ENCODE measurements around the gene CCDC192. TPM values are rescaled to one million over a fixed set of nuclear protein-coding genes. Genes with fewer than 3 reads are reported as not detected.

The CCDC192 gene
- total RNA-seq, 4 donors from 2014 or later, result 0.87 to 2.1 (median 1.9) TPM

- no peak for DNase-seq (ENCODE audit: low spot score in 2 of 2)
- H3K9me3 ChIP-seq, result no peaks in the 10 kb centered on the region
- H3K4me3 ChIP-seq, result no peak overlapping the region
- peaks cover 0 to 19% (median 0%) of the 10 kb centered on the region in 4 donors for H3K4me1 ChIP-seq
- WGBS, 2 donors, result 88 to 91% methylated on average over 6 of the region's 6 CpGs
- H3K27me3 ChIP-seq, result no peaks in the 10 kb centered on the region
- TF ChIP-seq POLR2A (IDR thresholded peaks at IDR 0.05) (no peak), EP300 (IDR thresholded peaks at IDR 0.05) (no peak)
- TF ChIP-seq, protein P1, sequence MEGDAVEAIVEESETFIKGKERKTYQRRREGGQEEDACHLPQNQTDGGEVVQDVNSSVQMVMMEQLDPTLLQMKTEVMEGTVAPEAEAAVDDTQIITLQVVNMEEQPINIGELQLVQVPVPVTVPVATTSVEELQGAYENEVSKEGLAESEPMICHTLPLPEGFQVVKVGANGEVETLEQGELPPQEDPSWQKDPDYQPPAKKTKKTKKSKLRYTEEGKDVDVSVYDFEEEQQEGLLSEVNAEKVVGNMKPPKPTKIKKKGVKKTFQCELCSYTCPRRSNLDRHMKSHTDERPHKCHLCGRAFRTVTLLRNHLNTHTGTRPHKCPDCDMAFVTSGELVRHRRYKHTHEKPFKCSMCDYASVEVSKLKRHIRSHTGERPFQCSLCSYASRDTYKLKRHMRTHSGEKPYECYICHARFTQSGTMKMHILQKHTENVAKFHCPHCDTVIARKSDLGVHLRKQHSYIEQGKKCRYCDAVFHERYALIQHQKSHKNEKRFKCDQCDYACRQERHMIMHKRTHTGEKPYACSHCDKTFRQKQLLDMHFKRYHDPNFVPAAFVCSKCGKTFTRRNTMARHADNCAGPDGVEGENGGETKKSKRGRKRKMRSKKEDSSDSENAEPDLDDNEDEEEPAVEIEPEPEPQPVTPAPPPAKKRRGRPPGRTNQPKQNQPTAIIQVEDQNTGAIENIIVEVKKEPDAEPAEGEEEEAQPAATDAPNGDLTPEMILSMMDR (IDR thresholded peaks at IDR 0.05), result no peak
- no peaks in the 10 kb centered on the region for H3K36me3 ChIP-seq
- H3K27ac ChIP-seq, result no peak overlapping the region
Measured at GRCh38 chr5:127827451-127827850, 124.3 kb downstream of the CCDC192 start.

DNA sequence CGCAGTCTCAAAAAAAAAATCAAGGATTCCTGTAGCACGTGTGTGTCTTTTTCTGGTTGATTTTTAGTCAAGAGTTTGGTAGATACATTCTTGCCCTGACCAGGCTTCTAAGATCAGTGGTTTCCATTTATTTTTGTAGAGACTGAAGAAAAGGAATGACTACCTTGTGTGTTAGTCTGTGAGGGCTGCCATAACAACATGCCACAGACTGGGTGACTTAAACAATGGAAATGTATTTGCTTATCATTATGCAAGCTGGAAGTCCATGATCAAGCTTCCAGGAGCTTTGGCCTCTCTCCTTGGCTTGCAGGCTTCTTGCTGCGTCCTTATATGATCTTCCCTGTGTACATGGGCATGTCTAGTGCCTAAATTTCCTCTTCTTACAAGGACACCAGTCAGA lies 127.0 kb downstream of the CCDC192 start:
- H3K27ac ChIP-seq, result no peak overlapping the region
- no peaks in the 10 kb centered on the region for H3K27me3 ChIP-seq
- H3K9me3 ChIP-seq, result no peaks in the 10 kb centered on the region
- H3K4me3 ChIP-seq, result no peak overlapping the region
- no peak for TF ChIP-seq EP300 (IDR thresholded peaks at IDR 0.05)
- TF ChIP-seq, protein P1 (IDR thresholded peaks at IDR 0.05), result no peak
- no peak for TF ChIP-seq POLR2A (IDR thresholded peaks at IDR 0.05)
- H3K4me1 ChIP-seq, result peaks cover 0 to 10% (median 2%) of the 10 kb centered on the region in 4 donors
- no peaks in the 10 kb centered on the region for H3K36me3 ChIP-seq
- no peak for DNase-seq (ENCODE audit: low spot score in 2 of 2)
- 91% methylated on average over 3 of the region's 3 CpGs for WGBS, 2 donors

DNA sequence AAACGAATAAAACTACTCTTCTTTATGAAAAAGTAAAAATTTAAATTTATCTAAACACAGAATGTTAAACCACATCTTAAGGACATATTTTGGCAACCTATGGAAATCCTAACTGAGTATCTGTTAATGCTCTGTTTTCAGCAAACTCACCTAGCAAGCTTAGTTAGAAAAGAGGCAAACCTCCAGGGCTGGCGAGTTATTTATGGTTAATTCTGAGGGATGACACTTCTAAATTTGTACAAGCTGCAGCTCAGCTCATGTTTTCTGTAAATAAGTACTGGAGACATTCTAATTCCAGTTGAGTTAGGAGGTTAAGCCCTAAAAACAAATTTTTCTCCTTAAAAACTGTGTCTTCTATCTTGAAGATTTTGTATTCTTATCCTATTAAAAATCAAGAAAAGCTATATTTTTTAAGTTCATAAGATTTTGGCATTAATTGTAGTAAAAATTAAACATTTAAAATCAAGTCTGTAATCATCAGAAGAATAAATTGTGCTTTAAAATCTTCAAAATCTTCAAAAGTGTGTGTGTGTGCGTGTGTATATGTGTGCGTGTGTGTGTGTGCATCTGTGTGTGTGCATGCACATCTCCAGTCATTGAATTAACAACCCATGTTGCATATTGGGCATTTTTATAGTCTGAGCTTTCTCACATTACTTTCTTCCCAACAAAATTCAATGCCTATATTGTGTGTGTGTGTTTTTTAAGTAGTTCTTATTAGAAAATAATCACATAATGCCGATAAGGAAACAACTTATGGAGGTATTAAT lies 127.8 kb downstream of the CCDC192 start:
- no peak overlapping the region for H3K27ac ChIP-seq
- H3K4me1 ChIP-seq, result peaks cover 0 to 10% (median 2%) of the 10 kb centered on the region in 4 donors
- TF ChIP-seq, protein P1 (IDR thresholded peaks at IDR 0.05), result no peak
- TF ChIP-seq POLR2A (IDR thresholded peaks at IDR 0.05) (no peak), EP300 (IDR thresholded peaks at IDR 0.05) (no peak)
- no peaks in the 10 kb centered on the region for H3K27me3 ChIP-seq
- H3K4me3 ChIP-seq, result no peak overlapping the region
- WGBS, 2 donors, result 89 to 93% methylated on average over 5 of the region's 5 CpGs
- H3K9me3 ChIP-seq, result no peaks in the 10 kb centered on the region
- H3K36me3 ChIP-seq, result no peaks in the 10 kb centered on the region
- DNase-seq (ENCODE audit: low spot score in 2 of 2), result no peak

DNA sequence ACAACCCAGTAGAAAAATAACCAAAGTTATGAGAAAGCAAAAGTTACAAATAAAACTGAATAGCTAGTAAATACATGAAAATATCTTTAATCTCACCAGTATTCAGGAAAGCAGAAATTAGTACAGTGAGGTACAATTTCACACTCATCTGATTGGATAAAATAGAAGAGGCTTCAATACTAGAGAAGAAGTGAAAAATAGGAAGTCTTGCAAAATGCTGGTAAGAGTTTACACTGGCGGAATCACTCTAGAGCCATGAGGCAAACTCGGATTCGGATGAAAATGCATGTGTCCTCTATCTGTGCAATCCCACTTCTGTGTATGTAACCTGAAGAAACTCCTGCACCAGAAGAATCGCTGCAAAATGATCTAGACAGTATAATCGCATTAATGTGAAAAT lies 128.9 kb downstream of the CCDC192 start:
- Histone ChIP-seq H3K27ac (no peak overlapping the region), H3K36me3 (no peaks in the 10 kb centered on the region), H3K4me3 (no peak overlapping the region), H3K4me1 (peaks cover 0 to 10% (median 2%) of the 10 kb centered on the region in 4 donors), H3K9me3 (no peaks in the 10 kb centered on the region), H3K27me3 (no peaks in the 10 kb centered on the region)
- 91 to 97% methylated on average over 5 of the region's 5 CpGs for WGBS, 2 donors
- no peak for TF ChIP-seq EP300 (IDR thresholded peaks at IDR 0.05)
- TF ChIP-seq POLR2A (IDR thresholded peaks at IDR 0.05), result no peak
- TF ChIP-seq, protein P1 (IDR thresholded peaks at IDR 0.05), result no peak
- no peak for DNase-seq (ENCODE audit: low spot score in 2 of 2)

DNA sequence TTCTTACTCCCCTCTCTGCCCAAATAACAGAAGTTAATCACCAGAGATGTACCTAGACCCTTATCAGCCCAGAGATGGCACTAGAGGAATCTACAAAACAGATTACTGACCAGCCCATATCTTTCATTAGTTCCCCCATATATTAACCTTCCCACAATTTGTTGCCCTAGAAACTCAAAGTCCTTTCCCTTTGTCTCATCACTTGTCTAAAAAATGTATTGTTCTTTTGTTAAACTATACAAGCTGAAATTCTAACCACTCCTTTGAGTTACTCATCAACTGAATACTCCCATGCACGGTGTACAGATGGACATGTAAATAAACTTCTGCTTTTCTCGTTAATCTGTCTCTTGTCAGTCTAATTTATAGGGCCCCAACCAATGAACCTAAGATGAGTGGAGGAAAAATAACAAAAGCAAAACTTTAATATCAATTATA lies 130.9 kb downstream of the CCDC192 start:
- WGBS, 2 donors, result 30 to 35% methylated on average over 2 of the region's 2 CpGs
- no peaks in the 10 kb centered on the region for H3K9me3 ChIP-seq
- no peaks in the 10 kb centered on the region for H3K36me3 ChIP-seq
- no peak overlapping the region for H3K4me3 ChIP-seq
- H3K27me3 ChIP-seq, result no peaks in the 10 kb centered on the region
- TF ChIP-seq EP300 (IDR thresholded peaks at IDR 0.05) (no peak), POLR2A (IDR thresholded peaks at IDR 0.05) (no peak)
- TF ChIP-seq, protein P1 (IDR thresholded peaks at IDR 0.05), result no peak
- peaks cover 0 to 10% (median 2%) of the 10 kb centered on the region in 4 donors for H3K4me1 ChIP-seq
- H3K27ac ChIP-seq, result no peak overlapping the region
- DNase-seq (ENCODE audit: low spot score in 2 of 2), result no peak

Data from tibial nerve (tissue), 4 donors.